ENCODE data around the gene MYH14. TPM values are rescaled to one million over a fixed set of nuclear protein-coding genes. Genes with fewer than 3 reads are reported as not detected.

MYH14 gene
- total and polyA plus RNA-seq, 2 of the 8 experiments (the other 6 are each of a cell fraction or from before 2014, with no cell fraction given), result 17.3 to 28.6 TPM

DNA sequence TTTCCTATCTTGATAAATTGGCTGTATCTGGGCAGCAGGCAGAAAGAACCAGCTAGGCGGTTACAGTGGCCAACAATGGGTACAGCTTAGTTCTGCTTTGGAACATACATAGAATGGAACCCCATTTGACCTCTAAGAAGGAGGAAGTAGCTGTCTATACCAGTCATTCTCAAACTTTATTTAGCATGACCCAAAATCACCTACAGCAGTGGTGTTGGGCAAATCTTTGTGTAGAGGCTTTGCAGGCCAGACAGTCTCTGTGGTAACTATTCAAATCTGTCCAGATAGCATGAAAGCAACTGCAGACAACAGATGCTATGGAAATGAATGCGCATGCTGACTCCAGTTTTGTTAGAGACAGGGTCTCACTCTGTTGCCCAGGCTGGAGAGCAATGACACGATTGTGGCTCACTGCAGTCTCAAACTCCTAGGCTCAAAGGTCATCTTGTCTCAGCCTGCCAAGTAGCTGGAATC, 137.7 kb downstream of the MYH14 start:
- Histone ChIP-seq H2AFZ (ENCODE audit: low read length) (no peak overlapping the region), H2BK5ac (ENCODE audit: low read depth, low read length) (no peak overlapping the region), H3K9me3 (ENCODE audit: insufficient read depth in 2 of 2, low read depth in 1 of 2, low read length in 1 of 2) (no peaks in the 10 kb centered on the region), H3K9ac (replicated peaks in 1 of 4; ENCODE audit: extremely low read depth in 1 of 4, low read depth in 3 of 4, low read length in 3 of 4) (no peak overlapping the region), H3K27ac (ENCODE audit: low read depth, low read length) (no peak overlapping the region), H4K5ac (ENCODE audit: insufficient read length, low read depth, low read length) (no peak overlapping the region), H3K56ac (replicated peaks; ENCODE audit: insufficient read length, low read depth, low read length) (no peak overlapping the region), H3K14ac (ENCODE audit: insufficient read length) (no peak overlapping the region), H4K91ac (replicated peaks; ENCODE audit: insufficient read length, low read length) (no peak overlapping the region), H3K4me1 (replicated peaks in 1 of 4; ENCODE audit: control insufficient read depth in 3 of 4, insufficient read depth in 4 of 4, low read length in 3 of 4) (no peaks in the 10 kb centered on the region), H3K27me3 (replicated peaks in 1 of 4; ENCODE audit: control insufficient read depth in 3 of 4, extremely low read depth in 1 of 4, insufficient read depth in 3 of 4, low read length in 3 of 4) (no peaks in the 10 kb centered on the region), H2BK120ac (replicated peaks; ENCODE audit: low read depth, low read length) (no peak overlapping the region), H3K4ac (replicated peaks; ENCODE audit: insufficient read length, low read depth, low read length) (no peak overlapping the region), H4K8ac (ENCODE audit: extremely low read depth, insufficient read depth, low read length) (no peak overlapping the region), H3K23ac (ENCODE audit: insufficient read length) (no peak overlapping the region), H2BK12ac (ENCODE audit: low read depth, low read length) (no peak overlapping the region), H3K36me3 (ENCODE audit: control insufficient read depth in 2 of 4, insufficient read depth in 4 of 4, low read length in 3 of 4) (0 out of 8 replicates have a peak, but pooled peaks cover 0 to 4% (median 2%) of the 10 kb centered on the region in 4 experiments), H2BK15ac (ENCODE audit: low read length) (no peak overlapping the region), H2AK5ac (ENCODE audit: low read depth, low read length) (no peak overlapping the region), H3K4me3 (ENCODE audit: extremely low read depth in 1 of 4, insufficient read depth in 2 of 4, low read depth in 3 of 4, low read length in 4 of 4) (no peak overlapping the region), H3K4me2 (ENCODE audit: insufficient read depth in 1 of 2, low read depth in 2 of 2, low read length in 2 of 2) (no peak overlapping the region), H3K79me2 (ENCODE audit: control insufficient read depth in 1 of 2, insufficient read depth in 2 of 2, low read length in 2 of 2) (no peaks in the 10 kb centered on the region), H3K23me2 (ENCODE audit: low read depth, low read length) (no peaks in the 10 kb centered on the region), H3K18ac (ENCODE audit: extremely low read depth, low read length) (no peak overlapping the region), H4K20me1 (replicated peaks in 1 of 2; ENCODE audit: control insufficient read depth in 1 of 2, insufficient read depth in 2 of 2, low read length in 2 of 2) (no peaks in the 10 kb centered on the region), H2BK20ac (ENCODE audit: low read length) (no peak overlapping the region), H3K79me1 (ENCODE audit: low read depth, low read length) (no peaks in the 10 kb centered on the region)
- WGBS, 2 experiments (ENCODE audit: extremely low coverage in 1 of 2, insufficient coverage in 1 of 2, insufficient read length in 1 of 2, insufficient replicate concordance in 2 of 2, low coverage in 1 of 2, low lambda C conversion rate in 2 of 2, missing lambda C conversion rate in 1 of 2), result 95% methylated on average over 3 of the region's 3 CpGs; no CpG with 5 or more reads in 1 of the 2 experiments
- TF ChIP-seq SIN3A (conservative IDR thresholded peaks at IDR 0.05 in 1 of 2, IDR thresholded peaks at IDR 0.05 in 1 of 2; ENCODE audit: low read depth in 1 of 2, low read length in 2 of 2), result no peak
- TF ChIP-seq, protein P1, sequence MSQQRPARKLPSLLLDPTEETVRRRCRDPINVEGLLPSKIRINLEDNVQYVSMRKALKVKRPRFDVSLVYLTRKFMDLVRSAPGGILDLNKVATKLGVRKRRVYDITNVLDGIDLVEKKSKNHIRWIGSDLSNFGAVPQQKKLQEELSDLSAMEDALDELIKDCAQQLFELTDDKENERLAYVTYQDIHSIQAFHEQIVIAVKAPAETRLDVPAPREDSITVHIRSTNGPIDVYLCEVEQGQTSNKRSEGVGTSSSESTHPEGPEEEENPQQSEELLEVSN (IDR thresholded peaks at IDR 0.05), result no peak
- no peak for TF ChIP-seq SIRT6 (IDR thresholded peaks at IDR 0.05; ENCODE audit: low read length)
- no peak for TF ChIP-seq JUN (IDR thresholded peaks at IDR 0.05; ENCODE audit: low read depth, low read length)
- TF ChIP-seq, protein P2, sequence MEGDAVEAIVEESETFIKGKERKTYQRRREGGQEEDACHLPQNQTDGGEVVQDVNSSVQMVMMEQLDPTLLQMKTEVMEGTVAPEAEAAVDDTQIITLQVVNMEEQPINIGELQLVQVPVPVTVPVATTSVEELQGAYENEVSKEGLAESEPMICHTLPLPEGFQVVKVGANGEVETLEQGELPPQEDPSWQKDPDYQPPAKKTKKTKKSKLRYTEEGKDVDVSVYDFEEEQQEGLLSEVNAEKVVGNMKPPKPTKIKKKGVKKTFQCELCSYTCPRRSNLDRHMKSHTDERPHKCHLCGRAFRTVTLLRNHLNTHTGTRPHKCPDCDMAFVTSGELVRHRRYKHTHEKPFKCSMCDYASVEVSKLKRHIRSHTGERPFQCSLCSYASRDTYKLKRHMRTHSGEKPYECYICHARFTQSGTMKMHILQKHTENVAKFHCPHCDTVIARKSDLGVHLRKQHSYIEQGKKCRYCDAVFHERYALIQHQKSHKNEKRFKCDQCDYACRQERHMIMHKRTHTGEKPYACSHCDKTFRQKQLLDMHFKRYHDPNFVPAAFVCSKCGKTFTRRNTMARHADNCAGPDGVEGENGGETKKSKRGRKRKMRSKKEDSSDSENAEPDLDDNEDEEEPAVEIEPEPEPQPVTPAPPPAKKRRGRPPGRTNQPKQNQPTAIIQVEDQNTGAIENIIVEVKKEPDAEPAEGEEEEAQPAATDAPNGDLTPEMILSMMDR (IDR thresholded peaks at IDR 0.05; ENCODE audit: control extremely low read depth in 1 of 3, insufficient read depth in 1 of 3, low read depth in 1 of 3, low read length in 3 of 3), result no peak
- ChIA-PET POLR2A (ENCODE audit: partially characterized antibody) (interaction anchor here (2.3 kb wide), 1 partner anchor 8 kb away, joined by 12 read pairs; no protein-coding TSS in a partner anchor), CTCF (ENCODE audit: partially characterized antibody) (interaction anchor here (0.8 to 1.7 kb wide), 5 partner anchors 9 to 125 kb away, joined by 3 to 6 read pairs (median 3); no protein-coding TSS in a partner anchor)
- no peak for DNase-seq (ENCODE audit: low read depth in 1 of 2, low spot score in 2 of 2)
- no peak for FAIRE-seq
